Fibroblast of the aortic adventitia (primary cell): ENCODE results near the gene RAD51B. TPM values are rescaled to one million over a fixed set of nuclear protein-coding genes. Genes with fewer than 3 reads are reported as not detected.
A peak's percentile ranks its signal among the peaks of the same experiment; 100 is the strongest.

ENCODE experiments used
- DNase-seq: peaks from one replicate; pipeline ENCODE4 v3.0.0-alpha.2; 2010; ENCODE audit warnings: low read depth
- H3K4me3 ChIP-seq: 2 replicates; pipeline ENCODE4 v1.5.1; 2011; ENCODE audit warnings: low read depth, mild to moderate bottlenecking, control low read depth, low read length, moderate library complexity
- total RNA-seq: library from RNA; depleted of rRNA; stranded (reverse); fragments of >200 nt; gene quantifications from 2 replicates; pipeline ENCODE4 v1.2.3, GENCODE V29; 2012; ENCODE audit warnings: low replicate concordance
- TF ChIP-seq, protein P1 (sequence below): IDR thresholded peaks from 2 replicates; pipeline ENCODE4 v1.5.1; 2011; ENCODE audit warnings: mild to moderate bottlenecking, low read length, control low read depth, inconsistent platforms; ENCODE audit not compliant: insufficient read depth

RAD51B gene
- total RNA-seq, 1 donor, result 28.7 TPM

DNA sequence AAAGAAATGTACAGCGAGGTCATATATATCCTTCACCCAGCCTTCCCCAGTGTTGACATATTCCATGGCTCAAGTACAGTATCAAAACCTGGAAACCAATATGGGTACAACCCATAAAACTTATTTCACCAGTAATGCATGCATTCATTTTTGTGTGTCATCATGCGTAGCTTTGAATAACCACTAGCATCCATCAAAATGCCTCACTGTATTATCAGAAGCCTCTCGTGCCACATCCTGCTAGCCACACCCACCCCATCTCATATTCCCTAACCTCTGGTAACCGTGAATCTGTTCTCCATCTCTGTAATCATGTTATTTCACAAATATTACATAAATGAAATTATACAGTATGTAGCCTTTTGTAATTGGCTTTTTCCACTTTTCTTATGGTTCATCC is 314.3 kb downstream of the RAD51B start:
- H3K4me3 ChIP-seq, result no peak overlapping the region
- DNase-seq, result no peak
- TF ChIP-seq, protein P1, sequence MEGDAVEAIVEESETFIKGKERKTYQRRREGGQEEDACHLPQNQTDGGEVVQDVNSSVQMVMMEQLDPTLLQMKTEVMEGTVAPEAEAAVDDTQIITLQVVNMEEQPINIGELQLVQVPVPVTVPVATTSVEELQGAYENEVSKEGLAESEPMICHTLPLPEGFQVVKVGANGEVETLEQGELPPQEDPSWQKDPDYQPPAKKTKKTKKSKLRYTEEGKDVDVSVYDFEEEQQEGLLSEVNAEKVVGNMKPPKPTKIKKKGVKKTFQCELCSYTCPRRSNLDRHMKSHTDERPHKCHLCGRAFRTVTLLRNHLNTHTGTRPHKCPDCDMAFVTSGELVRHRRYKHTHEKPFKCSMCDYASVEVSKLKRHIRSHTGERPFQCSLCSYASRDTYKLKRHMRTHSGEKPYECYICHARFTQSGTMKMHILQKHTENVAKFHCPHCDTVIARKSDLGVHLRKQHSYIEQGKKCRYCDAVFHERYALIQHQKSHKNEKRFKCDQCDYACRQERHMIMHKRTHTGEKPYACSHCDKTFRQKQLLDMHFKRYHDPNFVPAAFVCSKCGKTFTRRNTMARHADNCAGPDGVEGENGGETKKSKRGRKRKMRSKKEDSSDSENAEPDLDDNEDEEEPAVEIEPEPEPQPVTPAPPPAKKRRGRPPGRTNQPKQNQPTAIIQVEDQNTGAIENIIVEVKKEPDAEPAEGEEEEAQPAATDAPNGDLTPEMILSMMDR, result no peak

DNA sequence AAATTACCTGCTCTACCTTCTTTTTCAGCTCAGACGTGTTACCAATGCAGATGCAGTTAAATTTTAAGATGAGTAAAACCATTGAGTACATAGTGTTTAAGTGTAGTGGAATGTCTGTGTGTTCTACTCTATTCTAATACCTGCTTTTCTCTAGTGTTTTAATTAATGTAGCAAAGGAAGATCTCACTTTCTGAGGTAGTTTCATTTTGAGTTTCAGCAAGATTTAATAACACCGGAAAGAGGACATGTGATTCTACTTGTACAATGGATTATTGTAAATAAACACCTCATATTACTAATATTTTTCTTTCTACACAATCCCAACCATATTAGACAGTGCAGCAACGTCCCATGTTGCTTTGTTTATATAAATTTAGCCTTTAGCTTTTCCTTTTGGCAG is 315.4 kb downstream of the RAD51B start:
- H3K4me3 ChIP-seq, result no peak overlapping the region
- TF ChIP-seq, protein P1, result no peak
- no peak for DNase-seq

DNA sequence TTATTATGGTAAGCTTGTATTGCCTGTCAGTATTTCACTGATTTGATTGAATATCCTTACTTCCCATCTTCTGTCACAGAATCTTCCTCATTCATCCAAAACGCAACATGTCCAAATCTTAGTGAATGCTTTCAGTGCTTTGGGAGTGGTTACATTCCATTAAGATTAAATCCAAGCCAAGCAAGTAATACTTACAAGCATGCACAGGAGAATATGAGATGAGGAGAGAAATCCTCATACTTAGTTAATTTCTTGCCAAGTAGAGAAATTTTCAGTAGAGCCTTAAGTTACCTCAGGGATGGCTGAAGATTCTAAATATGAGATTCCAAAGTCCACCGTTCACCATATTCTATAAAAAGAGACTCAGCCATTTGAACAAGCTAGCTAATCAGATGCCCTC is 316.0 kb downstream of the RAD51B start:
- no peak overlapping the region for H3K4me3 ChIP-seq
- TF ChIP-seq, protein P1, result no peak
- DNase-seq, result peak; percentile 78

DNA sequence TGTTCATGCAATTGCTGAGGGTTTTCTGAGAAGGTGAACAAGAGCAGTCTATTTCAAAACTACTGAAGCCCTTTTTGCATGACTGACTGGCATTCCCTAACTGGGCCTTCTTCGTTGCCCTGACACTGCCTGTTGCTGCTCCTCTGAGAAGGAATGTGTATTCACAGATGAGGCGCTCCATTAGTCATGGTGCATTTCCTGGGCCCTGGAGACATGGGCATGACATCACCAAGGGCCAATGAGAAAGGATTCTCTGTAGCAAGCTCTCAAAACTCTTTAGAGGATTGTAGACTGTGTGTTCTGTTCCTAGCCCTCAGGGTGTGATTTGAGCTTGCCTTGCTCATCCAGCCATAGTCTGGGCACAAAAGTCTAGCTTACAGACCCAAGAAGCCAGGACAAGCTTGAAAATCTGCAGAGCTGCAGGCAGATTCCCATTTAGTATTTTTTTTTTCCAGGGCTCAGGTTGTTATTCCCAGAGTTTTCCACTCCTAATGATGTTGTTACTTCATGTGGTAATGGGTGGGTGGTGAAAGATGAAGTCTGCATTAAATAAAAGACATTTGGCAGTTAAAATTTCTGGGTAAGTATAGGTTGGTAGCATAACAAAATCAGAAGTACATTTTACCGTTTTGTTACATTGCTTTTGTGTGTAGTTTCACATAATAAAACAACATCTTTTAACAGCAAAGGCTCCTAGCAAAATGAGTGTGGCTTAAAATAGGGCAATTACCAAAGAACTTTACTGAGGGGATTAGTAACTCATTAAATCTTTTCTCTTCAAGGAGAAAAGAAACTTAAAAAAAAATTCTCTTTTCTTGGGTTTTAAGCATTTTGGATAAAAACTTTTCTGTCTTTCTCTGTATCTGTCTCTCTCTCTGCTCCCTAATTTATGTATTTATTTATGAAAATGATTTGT is 318.4 kb downstream of the RAD51B start:
- peak; percentile 87 for DNase-seq
- H3K4me3 ChIP-seq, result no peak overlapping the region
- TF ChIP-seq, protein P1, result no peak

DNA sequence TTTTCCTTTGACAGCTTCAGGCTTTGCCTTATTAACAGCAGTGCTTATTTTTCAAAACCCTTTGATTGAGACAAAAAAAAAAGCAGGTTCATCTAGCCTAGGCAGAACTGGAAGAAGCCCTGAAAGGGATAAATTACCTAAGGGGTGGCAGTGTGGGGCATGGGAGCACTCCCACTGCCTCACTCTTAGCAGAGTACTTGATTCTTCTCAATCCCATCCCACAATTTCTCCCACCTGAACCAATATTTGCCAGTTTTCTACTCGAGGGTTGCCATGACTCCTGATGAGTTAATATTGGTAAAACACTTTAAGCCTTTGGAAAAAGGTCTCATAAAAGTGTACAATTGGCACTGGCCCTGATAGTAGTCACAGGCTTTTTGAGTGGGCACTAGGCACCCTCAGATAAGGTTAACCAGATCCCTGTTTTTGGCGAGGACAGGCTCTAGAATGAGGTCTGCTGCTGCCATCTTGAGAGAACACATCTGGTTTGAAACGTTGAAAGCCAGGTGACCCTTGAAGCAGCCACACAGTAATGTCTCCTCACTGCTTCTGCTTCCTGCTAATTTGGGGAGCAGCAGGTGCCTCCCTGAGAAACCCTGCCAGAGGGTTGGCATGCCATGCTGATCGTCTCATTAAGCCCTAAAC is 320.0 kb downstream of the RAD51B start:
- TF ChIP-seq, protein P1, result no peak
- DNase-seq, result no peak
- no peak overlapping the region for H3K4me3 ChIP-seq

DNA sequence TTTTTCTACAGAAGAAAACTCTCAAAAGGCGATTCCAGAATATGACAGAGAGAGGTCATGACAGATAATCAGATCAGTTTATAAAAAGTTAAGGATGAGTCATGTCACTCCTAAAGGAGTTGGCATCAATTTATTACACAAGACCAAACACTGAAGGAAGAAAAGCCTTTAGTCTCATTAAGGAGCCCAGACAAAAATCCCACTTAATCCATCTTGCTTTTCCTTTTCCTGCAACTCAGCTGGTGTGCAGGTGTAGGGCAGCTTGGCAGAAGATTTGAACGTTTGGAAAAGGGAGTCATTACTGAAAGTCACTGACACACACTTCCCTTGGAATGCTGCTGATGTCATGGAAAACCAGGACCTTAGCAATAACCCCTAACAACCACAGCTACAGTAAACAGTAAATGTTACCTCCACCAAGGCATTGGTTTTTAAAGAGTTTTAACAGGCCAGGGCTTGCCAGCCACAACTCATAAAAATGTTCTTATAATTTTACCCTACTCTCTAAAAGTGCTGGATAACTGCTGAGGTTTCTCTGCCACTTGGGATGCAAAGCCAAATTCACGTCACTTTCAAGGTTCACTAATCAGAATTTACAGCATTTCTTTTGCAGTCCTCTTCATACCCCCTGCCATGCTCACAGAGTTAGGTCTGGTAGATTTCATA is 320.6 kb downstream of the RAD51B start:
- TF ChIP-seq, protein P1, result no peak
- DNase-seq, result peak; percentile 96
- no peak overlapping the region for H3K4me3 ChIP-seq
